Measurements from ENCODE around the gene PDZK1.

- TF ChIP-seq, protein P1, sequence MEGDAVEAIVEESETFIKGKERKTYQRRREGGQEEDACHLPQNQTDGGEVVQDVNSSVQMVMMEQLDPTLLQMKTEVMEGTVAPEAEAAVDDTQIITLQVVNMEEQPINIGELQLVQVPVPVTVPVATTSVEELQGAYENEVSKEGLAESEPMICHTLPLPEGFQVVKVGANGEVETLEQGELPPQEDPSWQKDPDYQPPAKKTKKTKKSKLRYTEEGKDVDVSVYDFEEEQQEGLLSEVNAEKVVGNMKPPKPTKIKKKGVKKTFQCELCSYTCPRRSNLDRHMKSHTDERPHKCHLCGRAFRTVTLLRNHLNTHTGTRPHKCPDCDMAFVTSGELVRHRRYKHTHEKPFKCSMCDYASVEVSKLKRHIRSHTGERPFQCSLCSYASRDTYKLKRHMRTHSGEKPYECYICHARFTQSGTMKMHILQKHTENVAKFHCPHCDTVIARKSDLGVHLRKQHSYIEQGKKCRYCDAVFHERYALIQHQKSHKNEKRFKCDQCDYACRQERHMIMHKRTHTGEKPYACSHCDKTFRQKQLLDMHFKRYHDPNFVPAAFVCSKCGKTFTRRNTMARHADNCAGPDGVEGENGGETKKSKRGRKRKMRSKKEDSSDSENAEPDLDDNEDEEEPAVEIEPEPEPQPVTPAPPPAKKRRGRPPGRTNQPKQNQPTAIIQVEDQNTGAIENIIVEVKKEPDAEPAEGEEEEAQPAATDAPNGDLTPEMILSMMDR (conservative IDR thresholded peaks at IDR 0.05; ENCODE audit: low read length) = no peak
- TF ChIP-seq EZH2phosphoT487 (IDR thresholded peaks at IDR 0.05; ENCODE audit: borderline replicate concordance) = no peak
These were observed 22.0 kb upstream of the PDZK1 start for GRCh38 chr1:145729196-145729595.

Measured in Loucy (cell line).